ENCODE measurements around the gene FUT8. TPM values are rescaled to one million over a fixed set of nuclear protein-coding genes. Genes with fewer than 3 reads are reported as not detected.

FUT8 gene
- total and polyA plus RNA-seq, 2 of the 8 experiments (the other 6 are each of a cell fraction or from before 2014, with no cell fraction given) = 10.5 to 25.1 TPM

- Histone ChIP-seq H3K79me2 (ENCODE audit: control insufficient read depth in 1 of 2, insufficient read depth in 2 of 2, low read length in 2 of 2) (no peaks in the 10 kb centered on the region), H4K20me1 (replicated peaks in 1 of 2; ENCODE audit: control insufficient read depth in 1 of 2, insufficient read depth in 2 of 2, low read length in 2 of 2) (no peaks in the 10 kb centered on the region), H3K27me3 (replicated peaks in 1 of 4; ENCODE audit: control insufficient read depth in 3 of 4, extremely low read depth in 1 of 4, insufficient read depth in 3 of 4, low read length in 3 of 4) (no peaks in the 10 kb centered on the region), H3K4me1 (replicated peaks in 1 of 4; ENCODE audit: control insufficient read depth in 3 of 4, insufficient read depth in 4 of 4, low read length in 3 of 4) (no peaks in the 10 kb centered on the region), H3K36me3 (ENCODE audit: control insufficient read depth in 2 of 4, insufficient read depth in 4 of 4, low read length in 3 of 4) (no peaks in the 10 kb centered on the region), H4K5ac (ENCODE audit: insufficient read length, low read depth, low read length) (no peak overlapping the region), H4K91ac (replicated peaks; ENCODE audit: insufficient read length, low read length) (no peak overlapping the region), H3K18ac (ENCODE audit: extremely low read depth, low read length) (no peak overlapping the region), H3K23ac (ENCODE audit: insufficient read length) (no peak overlapping the region), H2BK20ac (ENCODE audit: low read length) (no peak overlapping the region), H3K56ac (replicated peaks; ENCODE audit: insufficient read length, low read depth, low read length) (no peak overlapping the region), H2BK120ac (replicated peaks; ENCODE audit: low read depth, low read length) (no peak overlapping the region), H3K79me1 (ENCODE audit: low read depth, low read length) (no peaks in the 10 kb centered on the region), H4K8ac (ENCODE audit: extremely low read depth, insufficient read depth, low read length) (no peak overlapping the region), H2BK15ac (ENCODE audit: low read length) (no peak overlapping the region), H2BK5ac (ENCODE audit: low read depth, low read length) (no peak overlapping the region), H2AFZ (ENCODE audit: low read length) (no peak overlapping the region), H2AK5ac (ENCODE audit: low read depth, low read length) (no peak overlapping the region), H3K9me3 (ENCODE audit: insufficient read depth in 2 of 2, low read depth in 1 of 2, low read length in 1 of 2) (no peaks in the 10 kb centered on the region), H3K4me2 (ENCODE audit: insufficient read depth in 1 of 2, low read depth in 2 of 2, low read length in 2 of 2) (no peak overlapping the region), H3K4ac (replicated peaks; ENCODE audit: insufficient read length, low read depth, low read length) (no peak overlapping the region), H3K27ac (ENCODE audit: low read depth, low read length) (no peak overlapping the region), H3K14ac (ENCODE audit: insufficient read length) (no peak overlapping the region), H3K23me2 (ENCODE audit: low read depth, low read length) (no peaks in the 10 kb centered on the region), H3K9ac (replicated peaks in 1 of 4; ENCODE audit: extremely low read depth in 1 of 4, low read depth in 3 of 4, low read length in 3 of 4) (no peak overlapping the region), H3K4me3 (ENCODE audit: extremely low read depth in 1 of 4, insufficient read depth in 2 of 4, low read depth in 3 of 4, low read length in 4 of 4) (no peak overlapping the region), H2BK12ac (ENCODE audit: low read depth, low read length) (no peak overlapping the region)
- DNase-seq (ENCODE audit: low read depth in 1 of 2, low spot score in 2 of 2) (no peak), FAIRE-seq (no peak)
- 100% methylated on average over 1 of the region's 1 CpG; no CpG with 5 or more reads in 1 of the 2 experiments for WGBS, 2 experiments (ENCODE audit: extremely low coverage in 1 of 2, insufficient coverage in 1 of 2, insufficient read length in 1 of 2, insufficient replicate concordance in 2 of 2, low coverage in 1 of 2, low lambda C conversion rate in 2 of 2, missing lambda C conversion rate in 1 of 2)
- CTCF ChIA-PET (ENCODE audit: partially characterized antibody) = interaction anchor here (0.9 to 1.5 kb wide), 2 partner anchors 17 to 51 kb away, joined by 3 read pairs; no protein-coding TSS in a partner anchor
- POLR2A ChIA-PET (ENCODE audit: partially characterized antibody) = no interaction called here
- TF ChIP-seq ZNF274 (IDR thresholded peaks at IDR 0.05; ENCODE audit: borderline replicate concordance, extremely low read depth, low read length) (no peak), CHD1 (IDR thresholded peaks at IDR 0.05; ENCODE audit: low read depth, low read length) (no peak), SAP30 (IDR thresholded peaks at IDR 0.05; ENCODE audit: insufficient read depth, insufficient replicate concordance, low read length) (no peak), SP2 (IDR thresholded peaks at IDR 0.05; ENCODE audit: low read length) (no peak), ASH2L (IDR thresholded peaks at IDR 0.05; ENCODE audit: low read length) (no peak), JUND (IDR thresholded peaks at IDR 0.05; ENCODE audit: low read length) (no peak), EZH2 (IDR thresholded peaks at IDR 0.05; ENCODE audit: low read depth, low read length, severe bottlenecking) (no peak), SRF (IDR thresholded peaks at IDR 0.05; ENCODE audit: low read depth, low read length) (no peak), TBP (IDR thresholded peaks at IDR 0.05; ENCODE audit: low read depth, low read length) (no peak)
Observed at GRCh38 chr14:65774041-65774440, 361.5 kb downstream of the FUT8 start.

Data from H1 (cell line).